Gastrocnemius medialis (tissue), 4 donors: ENCODE data around the gene DNPEP. TPM values are rescaled to one million over a fixed set of nuclear protein-coding genes. Genes with fewer than 3 reads are reported as not detected.

Source experiments
- ATAC-seq, 2 donors: fragments of 150-250 bp; one replicate each; pipeline ENCODE4 v1.9.1; 2016
- DNase-seq, 2 donors: peaks; one replicate each; pipeline ENCODE4 v3.0.0-alpha.2; 2019
- H3K27ac ChIP-seq, 4 donors: fragments of 200-600 bp; sonication (generic); 1 replicate in 1 of 4; 2 replicates in 3 of 4; pipeline ENCODE4 v1.5.1; 2016 to 2018; ENCODE audit warnings: mild to moderate bottlenecking in 2 of 4, moderate library complexity in 1 of 4
- H3K27me3 ChIP-seq, 3 donors: fragments of 200-600 bp; sonication (generic) in 2 of 3; 1 replicate in 1 of 3; 2 replicates in 2 of 3; pipeline versions ENCODE4 v1.5.1 to v1.6.0; 2016 to 2019; ENCODE audit warnings: mild to moderate bottlenecking in 1 of 3, moderate library complexity in 1 of 3
- H3K36me3 ChIP-seq, 2 donors: fragments of 200-600 bp; sonication (generic) in 1 of 2; one replicate each; pipeline ENCODE4 v1.5.1; 2017 to 2018
- H3K4me1 ChIP-seq, 2 donors: fragments of 200-600 bp; sonication (generic) in 1 of 2; one replicate each; pipeline ENCODE4 v1.5.1; 2016 to 2017; ENCODE audit warnings: mild to moderate bottlenecking in 2 of 2
- H3K4me3 ChIP-seq, 4 donors: fragments of 200-600 bp; sonication (generic) in 3 of 4; 1 replicate in 1 of 4; 2 replicates in 3 of 4; pipeline ENCODE4 v1.5.1; 2016 to 2019; ENCODE audit warnings: mild to moderate bottlenecking in 2 of 4
- H3K9me3 ChIP-seq, 3 donors: fragments of 200-600 bp; sonication (generic) in 2 of 3; 1 replicate in 1 of 3; 2 replicates in 2 of 3; pipeline ENCODE4 v1.5.1; 2016 to 2019
- POLR2A ChIP-seq, 2 donors: fragments of 450-650 bp; IDR thresholded peaks; one replicate each; pipeline ENCODE4 v1.6.1; 2017; ENCODE audit warnings: antibody characterized with exemption in 2 of 2, mild to moderate bottlenecking in 2 of 2, moderate library complexity in 2 of 2
- in situ Hi-C, 4 donors: fragments of 200-750 bp; cut with MboI; loops; one replicate each; pipeline versions ENCODE4 v1.15.0 to v1.8.0; 2017; ENCODE audit warnings: low sequenced_read_pairs in 4 of 4
- intact Hi-C: fragments of 100-400 bp; cut with DNase I; formaldehyde crosslinking; loops from one replicate; pipeline ENCODE4 v1.15.1; 2023; ENCODE audit warnings: low total_unique reads
- total RNA-seq, 4 donors: library from RNA; depleted of rRNA; stranded (reverse); fragments of >200 nt; gene quantifications; one replicate each; pipeline versions ENCODE4 v1.1.0 to v1.2.3, GENCODE V29; 2016
- TF ChIP-seq, protein P1 (sequence below), 5 experiments: fragments of 450-650 bp in 3 of 5; fragments of 200-600 bp in 2 of 5; sonication (generic) in 2 of 5; IDR thresholded peaks in 4 of 5; conservative IDR thresholded peaks in 1 of 5; 1 replicate in 4 of 5; 2 replicates in 1 of 5; pipeline ENCODE4 v1.5.1; 2016 to 2019; ENCODE audit warnings: antibody characterized with exemption in 5 of 5, mild to moderate bottlenecking in 3 of 5, moderate library complexity in 3 of 5

Gene DNPEP
- total RNA-seq, 4 donors from 2014 or later = 56.0 to 147 (median 65.3) TPM

GRCh38 chr2:219352448-219353023 is 35.2 kb downstream of the DNPEP start:
- no peaks in the 10 kb centered on the region for H3K4me1 ChIP-seq
- DNase-seq (no peak), ATAC-seq (peak in 1 of 2 donors; percentile 31)
- H3K27ac ChIP-seq = no peak overlapping the region
- intact Hi-C loops = no loop called here
- TF ChIP-seq, protein P1, sequence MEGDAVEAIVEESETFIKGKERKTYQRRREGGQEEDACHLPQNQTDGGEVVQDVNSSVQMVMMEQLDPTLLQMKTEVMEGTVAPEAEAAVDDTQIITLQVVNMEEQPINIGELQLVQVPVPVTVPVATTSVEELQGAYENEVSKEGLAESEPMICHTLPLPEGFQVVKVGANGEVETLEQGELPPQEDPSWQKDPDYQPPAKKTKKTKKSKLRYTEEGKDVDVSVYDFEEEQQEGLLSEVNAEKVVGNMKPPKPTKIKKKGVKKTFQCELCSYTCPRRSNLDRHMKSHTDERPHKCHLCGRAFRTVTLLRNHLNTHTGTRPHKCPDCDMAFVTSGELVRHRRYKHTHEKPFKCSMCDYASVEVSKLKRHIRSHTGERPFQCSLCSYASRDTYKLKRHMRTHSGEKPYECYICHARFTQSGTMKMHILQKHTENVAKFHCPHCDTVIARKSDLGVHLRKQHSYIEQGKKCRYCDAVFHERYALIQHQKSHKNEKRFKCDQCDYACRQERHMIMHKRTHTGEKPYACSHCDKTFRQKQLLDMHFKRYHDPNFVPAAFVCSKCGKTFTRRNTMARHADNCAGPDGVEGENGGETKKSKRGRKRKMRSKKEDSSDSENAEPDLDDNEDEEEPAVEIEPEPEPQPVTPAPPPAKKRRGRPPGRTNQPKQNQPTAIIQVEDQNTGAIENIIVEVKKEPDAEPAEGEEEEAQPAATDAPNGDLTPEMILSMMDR (IDR thresholded peaks at IDR 0.05 in 4 of 5, conservative IDR thresholded peaks at IDR 0.05 in 1 of 5) = peak in 2 of 5 experiments; percentile 14 to 44
- no peak for TF ChIP-seq POLR2A (IDR thresholded peaks at IDR 0.05)
- in situ Hi-C loops = no loop called here
- no peaks in the 10 kb centered on the region for H3K36me3 ChIP-seq
- no peaks in the 10 kb centered on the region for H3K9me3 ChIP-seq
- no peak overlapping the region for H3K4me3 ChIP-seq
- peaks cover 21 to 26% (median 24%) of the 10 kb centered on the region in 3 donors for H3K27me3 ChIP-seq

DNA sequence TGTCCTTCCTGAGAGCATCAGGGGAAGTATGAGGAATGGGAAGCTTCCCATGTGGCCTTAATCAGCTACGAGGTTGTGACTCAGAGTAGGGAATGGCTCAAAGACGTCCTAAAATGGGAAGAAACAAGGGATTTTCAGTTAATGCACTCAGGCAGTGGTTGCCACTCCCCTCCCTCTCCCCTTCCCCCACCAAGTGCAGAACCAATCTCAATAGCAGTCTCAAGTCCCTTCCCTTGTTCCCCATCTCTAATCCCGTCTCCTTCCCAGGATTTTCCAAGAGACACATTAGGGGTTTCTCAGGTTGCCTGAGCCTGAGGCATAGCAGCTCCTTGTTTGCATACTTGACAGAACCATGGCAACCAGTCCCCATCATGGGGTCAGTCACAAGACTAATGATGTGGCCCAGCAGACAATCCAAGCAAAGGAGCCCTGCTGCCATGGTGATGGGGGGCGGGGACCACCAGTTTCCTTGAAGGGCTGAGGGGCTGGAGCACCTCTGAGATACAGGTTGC is 36.9 kb downstream of the DNPEP start:
- H3K4me1 ChIP-seq = no peaks in the 10 kb centered on the region
- no peaks in the 10 kb centered on the region for H3K36me3 ChIP-seq
- TF ChIP-seq, protein P1 (IDR thresholded peaks at IDR 0.05 in 4 of 5, conservative IDR thresholded peaks at IDR 0.05 in 1 of 5) = no peak
- no peak for TF ChIP-seq POLR2A (IDR thresholded peaks at IDR 0.05)
- in situ Hi-C loops = no loop called here
- no peak overlapping the region for H3K4me3 ChIP-seq
- peaks cover 6 to 9% (median 8%) of the 10 kb centered on the region in 3 donors for H3K27me3 ChIP-seq
- no peak overlapping the region for H3K27ac ChIP-seq
- intact Hi-C loops = no loop called here
- ATAC-seq = no peak
- H3K9me3 ChIP-seq = no peaks in the 10 kb centered on the region
- DNase-seq = no peak

- TF ChIP-seq POLR2A (IDR thresholded peaks at IDR 0.05) = no peak
- TF ChIP-seq, protein P1 (IDR thresholded peaks at IDR 0.05 in 4 of 5, conservative IDR thresholded peaks at IDR 0.05 in 1 of 5) = no peak
- no peak for ATAC-seq
- Histone ChIP-seq H3K27me3 (peaks cover 2 to 5% (median 4%) of the 10 kb centered on the region in 3 donors), H3K27ac (no peak overlapping the region), H3K9me3 (no peaks in the 10 kb centered on the region), H3K4me3 (no peak overlapping the region), H3K36me3 (no peaks in the 10 kb centered on the region), H3K4me1 (no peaks in the 10 kb centered on the region)
- in situ Hi-C loops (no loop called here), intact Hi-C loops (no loop called here)
- DNase-seq = no peak
These were observed 37.5 kb downstream of the DNPEP start for GRCh38 chr2:219350215-219350614.

GRCh38 chr2:219344751-219345430 is 42.8 kb downstream of the DNPEP start:
- H3K27ac ChIP-seq = no peak overlapping the region
- peak; percentile 10 to 24 for DNase-seq
- ATAC-seq = no peak
- in situ Hi-C loops (no loop called here), intact Hi-C loops (no loop called here)
- H3K4me1 ChIP-seq = no peaks in the 10 kb centered on the region
- H3K4me3 ChIP-seq = no peak overlapping the region
- no peaks in the 10 kb centered on the region for H3K9me3 ChIP-seq
- H3K36me3 ChIP-seq = no peaks in the 10 kb centered on the region
- peaks cover 0 to 2% (median 0%) of the 10 kb centered on the region in 3 donors for H3K27me3 ChIP-seq
- no peak for TF ChIP-seq POLR2A (IDR thresholded peaks at IDR 0.05)
- TF ChIP-seq, protein P1 (IDR thresholded peaks at IDR 0.05 in 4 of 5, conservative IDR thresholded peaks at IDR 0.05 in 1 of 5) = no peak
